Thyroid gland (tissue), 4 donors: ENCODE data around the gene DLL1. TPM values are rescaled to one million over a fixed set of nuclear protein-coding genes. Genes with fewer than 3 reads are reported as not detected.
A peak's percentile ranks its signal among the peaks of the same experiment; 100 is the strongest.

Experiments used
- DNase-seq, 2 donors: peaks; one replicate each; pipeline ENCODE4 v3.0.0-alpha.2; 2019
- H3K27ac ChIP-seq, 3 donors: fragments of 200-600 bp; sonication (generic); 1 replicate in 2 of 3; 2 replicates in 1 of 3; pipeline ENCODE4 v1.5.1; 2016 to 2019; ENCODE audit warnings: mild to moderate bottlenecking in 1 of 3, moderate library complexity in 1 of 3
- H3K27me3 ChIP-seq: fragments of 200-600 bp; sonication (generic); one replicate; pipeline ENCODE4 v1.5.1; 2019
- H3K36me3 ChIP-seq, 2 donors: fragments of 200-600 bp; sonication (generic); one replicate each; pipeline ENCODE4 v1.5.1; 2016 to 2019
- H3K4me1 ChIP-seq, 2 donors: fragments of 200-600 bp; sonication (generic); one replicate each; pipeline ENCODE4 v1.5.1; 2017 to 2019
- H3K4me3 ChIP-seq, 3 donors: fragments of 200-600 bp; sonication (generic); replicated peaks in 1 of 3; 1 replicate in 2 of 3; 2 replicates in 1 of 3; pipeline ENCODE4 v1.5.1; 2016; ENCODE audit warnings: mild to moderate bottlenecking in 1 of 3
- H3K9me3 ChIP-seq: fragments of 200-600 bp; sonication (generic); one replicate; pipeline ENCODE4 v1.5.1; 2017
- POLR2A ChIP-seq, 2 donors: fragments of 450-650 bp; IDR thresholded peaks; one replicate each; pipeline ENCODE4 v1.6.1; 2017; ENCODE audit warnings: antibody characterized with exemption in 2 of 2, mild to moderate bottlenecking in 2 of 2, moderate library complexity in 1 of 2
- WGBS, 2 donors: methylation state at CpG; one replicate each; pipeline ENCODE4 v1.1.5; 2017; 5-methylcytosine and 5-hydroxymethylcytosine counted together
- intact Hi-C: fragments of 100-400 bp; cut with DNase I; formaldehyde crosslinking; loops from one replicate; pipeline ENCODE4 v1.15.1; 2023
- total RNA-seq, 4 donors: library from RNA; depleted of rRNA; stranded (reverse); fragments of >200 nt; gene quantifications; one replicate each; pipeline ENCODE4 v1.2.3, GENCODE V29; 2016
- TF ChIP-seq, protein P1 (sequence below), 6 experiments: fragments of 200-600 bp in 3 of 6; fragments of 450-650 bp in 3 of 6; sonication (generic) in 3 of 6; IDR thresholded peaks; one replicate each; pipeline ENCODE4 v1.5.1; 2016 to 2019; ENCODE audit warnings: antibody characterized with exemption in 6 of 6, mild to moderate bottlenecking in 2 of 6, inconsistent platforms in 1 of 6, moderate library complexity in 1 of 6

The DLL1 gene
- total RNA-seq, 4 donors from 2014 or later = 6.6 to 14.9 (median 11.5) TPM

DNA sequence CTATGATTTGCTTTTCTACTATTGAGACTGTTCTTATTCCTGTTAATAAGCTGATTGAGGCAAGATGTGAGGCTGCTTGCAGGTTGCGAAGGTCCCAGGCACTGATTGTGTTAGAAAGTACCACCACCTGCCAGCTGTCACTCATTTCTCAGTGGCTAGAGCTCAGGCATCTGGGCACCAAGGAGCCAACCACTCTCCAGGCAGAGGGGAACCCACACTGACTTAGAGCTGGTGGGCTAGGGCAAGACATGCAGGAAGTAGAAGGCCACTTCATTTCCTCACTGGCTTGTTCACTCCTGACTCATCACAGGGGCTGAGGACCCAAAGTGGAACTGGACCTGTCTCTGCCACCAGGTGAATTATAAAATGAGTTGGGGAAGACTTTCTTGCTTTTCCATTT, 7.8 kb upstream of the DLL1 start:
- H3K27me3 ChIP-seq = peaks cover 15% of the 10 kb centered on the region

DNA sequence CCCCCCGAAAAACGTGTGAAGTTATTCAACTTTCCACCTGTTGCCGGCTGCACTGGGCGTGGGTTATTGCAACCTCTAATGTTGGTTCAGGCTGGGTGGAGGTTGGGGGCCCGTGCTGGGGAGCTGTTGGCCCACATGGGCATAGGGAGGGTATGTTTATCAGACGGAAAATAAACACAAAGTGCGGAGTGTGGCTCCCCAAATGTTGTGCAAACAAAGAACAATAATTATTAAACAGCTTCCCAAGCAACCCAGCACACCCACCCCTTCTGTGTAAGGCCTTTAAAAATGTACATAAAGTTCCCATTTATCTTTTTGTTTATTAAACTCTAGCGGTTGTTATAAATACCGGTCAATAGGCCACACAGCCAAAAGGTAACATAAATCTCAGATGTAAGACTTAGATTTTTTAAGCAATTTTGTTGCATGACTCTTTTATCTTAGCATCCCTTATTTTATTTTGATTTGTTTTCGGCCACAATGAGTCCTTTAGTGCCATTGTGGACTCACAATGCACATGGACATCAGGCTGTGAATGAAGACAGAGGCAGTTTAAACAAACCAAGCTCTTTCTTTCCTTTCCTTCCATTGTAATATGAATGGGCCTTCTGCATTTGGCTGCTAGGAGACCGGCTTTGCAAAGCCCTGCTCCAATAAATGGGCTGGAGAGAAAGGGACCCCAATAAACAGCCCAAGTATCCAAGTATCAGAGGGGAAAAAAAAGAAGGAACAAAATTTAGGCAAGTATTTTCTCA, 6.9 kb upstream of the DLL1 start:
- intact Hi-C loops = loop anchor here (10.0 kb wide), 1 partner anchor 343 kb away; no protein-coding TSS in a partner anchor
- no peak overlapping the region for H3K4me3 ChIP-seq
- no peak for DNase-seq
- H3K27ac ChIP-seq = no peak overlapping the region
- H3K27me3 ChIP-seq = peaks cover 15% of the 10 kb centered on the region
- no peak for TF ChIP-seq POLR2A (IDR thresholded peaks at IDR 0.05)
- TF ChIP-seq, protein P1, sequence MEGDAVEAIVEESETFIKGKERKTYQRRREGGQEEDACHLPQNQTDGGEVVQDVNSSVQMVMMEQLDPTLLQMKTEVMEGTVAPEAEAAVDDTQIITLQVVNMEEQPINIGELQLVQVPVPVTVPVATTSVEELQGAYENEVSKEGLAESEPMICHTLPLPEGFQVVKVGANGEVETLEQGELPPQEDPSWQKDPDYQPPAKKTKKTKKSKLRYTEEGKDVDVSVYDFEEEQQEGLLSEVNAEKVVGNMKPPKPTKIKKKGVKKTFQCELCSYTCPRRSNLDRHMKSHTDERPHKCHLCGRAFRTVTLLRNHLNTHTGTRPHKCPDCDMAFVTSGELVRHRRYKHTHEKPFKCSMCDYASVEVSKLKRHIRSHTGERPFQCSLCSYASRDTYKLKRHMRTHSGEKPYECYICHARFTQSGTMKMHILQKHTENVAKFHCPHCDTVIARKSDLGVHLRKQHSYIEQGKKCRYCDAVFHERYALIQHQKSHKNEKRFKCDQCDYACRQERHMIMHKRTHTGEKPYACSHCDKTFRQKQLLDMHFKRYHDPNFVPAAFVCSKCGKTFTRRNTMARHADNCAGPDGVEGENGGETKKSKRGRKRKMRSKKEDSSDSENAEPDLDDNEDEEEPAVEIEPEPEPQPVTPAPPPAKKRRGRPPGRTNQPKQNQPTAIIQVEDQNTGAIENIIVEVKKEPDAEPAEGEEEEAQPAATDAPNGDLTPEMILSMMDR (IDR thresholded peaks at IDR 0.05) = no peak
- no peaks in the 10 kb centered on the region for H3K9me3 ChIP-seq
- no peaks in the 10 kb centered on the region for H3K36me3 ChIP-seq
- 60 to 61% methylated on average over 11 of the region's 11 CpGs for WGBS, 2 donors
- H3K4me1 ChIP-seq = peaks cover 19 to 26% of the 10 kb centered on the region in 2 donors

More for the DNA sequence above, 7.8 kb upstream of the DLL1 start:
- Histone ChIP-seq H3K36me3 (no peaks in the 10 kb centered on the region), H3K4me1 (peaks cover 19 to 24% of the 10 kb centered on the region in 2 donors), H3K9me3 (no peaks in the 10 kb centered on the region), H3K4me3 (no peak overlapping the region), H3K27ac (no peak overlapping the region)
- 94 to 100% methylated on average over 1 of the region's 1 CpG for WGBS, 2 donors
- no peak for TF ChIP-seq POLR2A (IDR thresholded peaks at IDR 0.05)
- TF ChIP-seq, protein P1 (IDR thresholded peaks at IDR 0.05) = no peak
- no peak for DNase-seq
- intact Hi-C loops = loop anchor here (10.0 kb wide), 1 partner anchor 344 kb away; no protein-coding TSS in a partner anchor

DNA sequence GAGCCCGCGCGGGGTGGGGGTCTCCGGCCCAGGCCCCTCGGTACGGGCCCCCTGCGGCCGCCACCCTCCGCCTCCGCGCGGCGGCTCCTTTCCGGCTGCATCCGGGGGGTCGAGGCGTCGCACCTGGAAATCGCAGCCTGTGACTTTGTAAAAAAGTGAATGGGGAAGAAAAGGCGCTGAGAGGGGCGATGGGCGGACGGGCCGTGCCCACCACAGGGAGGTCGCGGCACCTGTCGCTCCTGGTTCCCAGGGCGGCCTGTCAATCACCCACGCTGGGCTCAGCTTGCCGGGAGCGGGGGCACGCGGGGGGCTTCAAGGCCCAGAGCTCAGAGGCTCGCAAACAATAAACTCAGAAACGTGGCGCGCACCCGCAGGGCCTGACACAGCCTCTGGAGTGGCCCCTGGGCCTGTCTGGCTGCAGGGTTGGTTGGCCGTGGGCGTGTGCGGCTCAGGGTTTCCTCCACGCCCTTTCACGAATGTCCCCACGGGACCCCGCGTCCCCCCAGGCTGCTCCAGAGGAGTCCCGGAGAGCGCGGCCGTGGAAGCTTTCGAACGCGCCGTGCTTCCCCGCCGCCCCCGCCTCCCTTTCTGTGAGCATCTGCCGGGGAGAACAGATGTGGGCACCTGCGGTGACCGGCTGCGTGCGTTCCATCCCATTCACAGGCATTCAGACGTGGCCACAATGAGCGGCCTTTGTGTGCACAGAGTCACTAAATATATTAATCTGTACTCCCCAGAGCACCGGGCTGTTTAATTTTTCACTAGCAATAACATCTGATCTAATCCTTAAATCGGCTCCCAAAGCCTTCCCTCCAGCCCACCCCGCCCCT, 6.1 kb upstream of the DLL1 start:
- WGBS, 2 donors = 23 to 31% methylated on average over 25 to 40 of the region's 67 CpGs
- Histone ChIP-seq H3K4me3 (peak overlapping the region in 1 of 3 donors; percentile 48), H3K9me3 (no peaks in the 10 kb centered on the region), H3K4me1 (peaks cover 26 to 33% of the 10 kb centered on the region in 2 donors), H3K27me3 (peaks cover 15% of the 10 kb centered on the region), H3K27ac (no peak overlapping the region), H3K36me3 (no peaks in the 10 kb centered on the region)
- TF ChIP-seq, protein P1 (IDR thresholded peaks at IDR 0.05) = no peak
- TF ChIP-seq POLR2A (IDR thresholded peaks at IDR 0.05) = no peak
- intact Hi-C loops = loop anchor here (10.0 kb wide), 1 partner anchor 342 kb away; no protein-coding TSS in a partner anchor
- no peak for DNase-seq

DNA sequence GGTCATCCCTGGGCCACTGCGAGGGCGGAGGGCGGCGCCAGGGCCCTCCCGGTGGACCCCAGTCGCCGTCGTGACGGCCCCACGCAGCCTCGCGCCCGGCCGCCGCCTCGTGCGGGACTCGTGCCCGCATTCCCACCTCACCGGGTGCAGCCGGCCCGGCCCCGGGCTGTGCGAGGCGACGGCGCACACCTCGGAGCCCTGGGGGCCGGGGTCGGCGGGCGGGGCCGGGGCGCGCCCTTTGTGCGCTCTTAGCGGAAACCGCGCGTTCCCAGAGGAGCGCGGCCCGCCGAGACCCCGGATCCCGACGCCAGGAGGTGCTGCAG, 5.5 kb upstream of the DLL1 start:
- Histone ChIP-seq H3K27me3 (peaks cover 21% of the 10 kb centered on the region), H3K36me3 (no peaks in the 10 kb centered on the region), H3K27ac (no peak overlapping the region), H3K4me1 (peaks cover 32 to 39% of the 10 kb centered on the region in 2 donors), H3K4me3 (peak overlapping the region in 1 of 3 donors; percentile 48), H3K9me3 (no peaks in the 10 kb centered on the region)
- DNase-seq = no peak
- intact Hi-C loops = loop anchor here (10.0 kb wide), 1 partner anchor 342 kb away; no protein-coding TSS in a partner anchor
- 0% methylated on average over 2 of the region's 47 CpGs for WGBS, 2 donors
- TF ChIP-seq POLR2A (IDR thresholded peaks at IDR 0.05) = no peak
- TF ChIP-seq, protein P1 (IDR thresholded peaks at IDR 0.05) = no peak
